SK-N-SH (cell line): ENCODE data around the gene PROK2.

ENCODE experiments used
- CHD2 ChIP-seq: fragments of 150-350 bp; IDR thresholded peaks from 2 replicates; pipeline ENCODE4 v1.6.1; 2018; ENCODE audit warnings: low read length; ENCODE audit not compliant: partially characterized antibody
- CTCF ChIP-seq: fragments of 200-600 bp; sonication (generic); IDR thresholded peaks from 2 replicates; pipeline ENCODE4 v1.6.1; 2017; ENCODE audit warnings: antibody characterized with exemption, mild to moderate bottlenecking, moderate library complexity
- GABPA ChIP-seq: IDR thresholded peaks from 2 replicates; pipeline ENCODE4 v1.4.0; 2012; ENCODE audit warnings: low read depth, mild to moderate bottlenecking
- POLR2AphosphoS5 ChIP-seq: IDR thresholded peaks from 2 replicates; pipeline ENCODE4 v1.6.1; 2012; ENCODE audit warnings: low read depth, low read length
- REST ChIP-seq: IDR thresholded peaks from 2 replicates; pipeline ENCODE4 v1.6.1; 2012; ENCODE audit warnings: mild to moderate bottlenecking, low read depth, low read length, moderate library complexity
- RFX5 ChIP-seq: IDR thresholded peaks from 2 replicates; pipeline ENCODE4 v1.6.1; 2012; ENCODE audit warnings: mild to moderate bottlenecking, improper control_type of control experiment, low read length
- TAF1 ChIP-seq: IDR thresholded peaks from 2 replicates; pipeline ENCODE4 v1.6.1; 2012; ENCODE audit warnings: low read depth, mild to moderate bottlenecking, low read length, moderate library complexity, borderline replicate concordance

GRCh38 chr3:71797455-71797854 lies 12.5 kb upstream of the PROK2 start:
- TF ChIP-seq CTCF (no peak), REST (no peak), RFX5 (no peak), POLR2AphosphoS5 (no peak), GABPA (no peak), TAF1 (no peak), CHD2 (no peak)
